Measurements from ENCODE around the gene NPAS1. TPM values are rescaled to one million over a fixed set of nuclear protein-coding genes. Genes with fewer than 3 reads are reported as not detected.

Gene NPAS1
- total and polyA plus RNA-seq, 2 experiments from 2014 or later = 0.23 to 4.5 TPM

GRCh38 chr19:46975011-46975924 is 44.4 kb upstream of the NPAS1 start:
- TF ChIP-seq EZH2phosphoT487 (IDR thresholded peaks at IDR 0.05; ENCODE audit: low read depth, severe bottlenecking, unreplicated experiment) (no peak), CTCF (IDR thresholded peaks at IDR 0.05; ENCODE audit: poor library complexity) (no peak), EZH2 (IDR thresholded peaks at IDR 0.05; ENCODE audit: borderline replicate concordance) (no peak)
- WGBS (ENCODE audit: low lambda C conversion rate, missing lambda C conversion rate) = 55% methylated on average over 16 of the region's 16 CpGs
- H3K79me2 ChIP-seq = peaks cover 66% of the 10 kb centered on the region

GRCh38 chr19:46975925-46976782 is 43.5 kb upstream of the NPAS1 start:
- Histone ChIP-seq H3K4me2 (peak overlapping the region; percentile 53), H3K79me2 (peaks cover 63% of the 10 kb centered on the region), H3K4me1 (ENCODE audit: insufficient read depth) (peaks cover 37% of the 10 kb centered on the region), H3K9me2 (replicated peaks; ENCODE audit: insufficient read depth) (no peaks in the 10 kb centered on the region), H3K27ac (peak overlapping the region; percentile 94), H4K20me1 (ENCODE audit: insufficient read depth, poor library complexity, severe bottlenecking) (peaks cover 38% of the 10 kb centered on the region), H3K9me3 (ENCODE audit: low read depth) (no peaks in the 10 kb centered on the region), H3K36me3 (replicated peaks; ENCODE audit: insufficient read depth, low read depth) (no peaks in the 10 kb centered on the region), H3K27me3 (no peaks in the 10 kb centered on the region), H3K4me3 (no peak overlapping the region), H2AFZ (no peak overlapping the region)
- TF ChIP-seq CTCF (IDR thresholded peaks at IDR 0.05; ENCODE audit: poor library complexity) (no peak), EZH2phosphoT487 (IDR thresholded peaks at IDR 0.05; ENCODE audit: low read depth, severe bottlenecking, unreplicated experiment) (no peak), EZH2 (IDR thresholded peaks at IDR 0.05; ENCODE audit: borderline replicate concordance) (no peak)
- peak; percentile 76 for DNase-seq (ENCODE audit: low spot score)
- 45% methylated on average over 18 of the region's 18 CpGs for WGBS (ENCODE audit: low lambda C conversion rate, missing lambda C conversion rate)

More at GRCh38 chr19:46975011-46975924, 44.4 kb upstream of the NPAS1 start:
- Histone ChIP-seq H3K27me3 (no peaks in the 10 kb centered on the region), H3K27ac (peak overlapping the region; percentile 94), H3K9me2 (replicated peaks; ENCODE audit: insufficient read depth) (no peaks in the 10 kb centered on the region), H3K4me2 (peak overlapping the region; percentile 53), H3K4me1 (ENCODE audit: insufficient read depth) (peaks cover 37% of the 10 kb centered on the region), H2AFZ (no peak overlapping the region), H3K36me3 (replicated peaks; ENCODE audit: insufficient read depth, low read depth) (no peaks in the 10 kb centered on the region), H3K9me3 (ENCODE audit: low read depth) (no peaks in the 10 kb centered on the region), H4K20me1 (ENCODE audit: insufficient read depth, poor library complexity, severe bottlenecking) (peaks cover 45% of the 10 kb centered on the region), H3K4me3 (no peak overlapping the region)
- no peak for DNase-seq (ENCODE audit: low spot score)

- Histone ChIP-seq H3K9me3 (ENCODE audit: low read depth) (no peaks in the 10 kb centered on the region), H4K20me1 (ENCODE audit: insufficient read depth, poor library complexity, severe bottlenecking) (peaks cover 38% of the 10 kb centered on the region), H3K9me2 (replicated peaks; ENCODE audit: insufficient read depth) (no peaks in the 10 kb centered on the region), H2AFZ (no peak overlapping the region), H3K79me2 (peaks cover 57% of the 10 kb centered on the region), H3K4me3 (no peak overlapping the region), H3K4me1 (ENCODE audit: insufficient read depth) (peaks cover 37% of the 10 kb centered on the region), H3K27ac (peak overlapping the region; percentile 94), H3K36me3 (replicated peaks; ENCODE audit: insufficient read depth, low read depth) (no peaks in the 10 kb centered on the region), H3K27me3 (no peaks in the 10 kb centered on the region), H3K4me2 (peak overlapping the region; percentile 53)
- WGBS (ENCODE audit: low lambda C conversion rate, missing lambda C conversion rate) = 34% methylated on average over 8 of the region's 8 CpGs
- TF ChIP-seq EZH2 (IDR thresholded peaks at IDR 0.05; ENCODE audit: borderline replicate concordance) (no peak), CTCF (IDR thresholded peaks at IDR 0.05; ENCODE audit: poor library complexity) (no peak)
- DNase-seq (ENCODE audit: low spot score) = peak; percentile 62
These were observed 42.8 kb upstream of the NPAS1 start for GRCh38 chr19:46976845-46977320.
